ENCODE results near the gene NISCH.

GRCh38 chr3:52432691-52433141 lies 22.7 kb upstream of the NISCH start:
- no peak for TF ChIP-seq CTCF (conservative IDR thresholded peaks at IDR 0.05; ENCODE audit: low read length)
- no peak for TF ChIP-seq EZH2phosphoT487 (IDR thresholded peaks at IDR 0.05; ENCODE audit: borderline replicate concordance)
